ENCODE measurements around the gene AGAP9.
"Not testable (repeated sequence)": the region's sequence is repeated elsewhere in the genome, so short reads cannot be mapped to it uniquely, and the experiment has no call there.

AGAP9 gene

GRCh38 chr10:47523475-47523874 lies at the start of gene AGAP9:
Gene AGAP9 (minus strand): TSS chr10:47523638. CDS start chr10:47523526, 112 bp downstream.
- not testable (repeated sequence) for DNase-seq

DNA sequence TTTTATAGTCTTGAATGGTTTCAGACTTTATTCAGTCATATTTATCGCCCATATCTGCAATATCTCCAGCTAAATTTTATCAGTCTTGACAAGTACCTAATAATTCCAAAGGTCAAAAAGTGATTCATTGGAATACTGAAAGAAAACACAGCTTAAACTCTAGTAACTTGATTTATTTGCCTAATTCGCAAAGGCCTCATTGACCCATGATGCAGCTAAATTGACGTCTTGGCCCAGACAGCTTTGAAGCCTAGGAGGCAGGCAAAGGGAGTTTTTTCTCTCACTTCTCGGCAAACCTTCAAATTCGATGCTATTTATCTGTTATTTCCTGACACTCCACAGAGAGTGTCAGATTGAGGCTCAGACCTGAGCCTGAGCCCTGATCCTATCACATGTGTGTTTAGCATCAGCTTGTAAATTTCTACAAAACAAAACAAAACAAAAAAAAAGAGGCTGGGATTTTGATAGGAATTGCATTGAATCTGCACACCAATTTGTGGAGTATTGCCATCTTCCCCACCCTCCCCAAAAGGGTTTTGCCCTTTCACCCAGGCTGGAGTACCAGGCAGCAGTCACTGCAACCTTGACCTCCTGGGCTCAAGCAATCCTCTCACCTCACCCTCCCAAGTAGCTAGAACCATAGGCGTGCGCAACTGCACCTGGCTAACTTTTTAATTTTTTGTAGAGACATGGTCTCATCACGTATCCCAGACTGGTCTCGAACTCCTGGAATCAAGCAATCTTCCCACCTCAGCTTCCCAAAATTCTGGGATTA lies 47.9 kb upstream of the AGAP9 start:
- not testable (repeated sequence) for DNase-seq

GRCh38 chr10:47566757-47567156 lies 43.3 kb upstream of the AGAP9 start:
- DNase-seq, result not testable (repeated sequence)

- DNase-seq, result not testable (repeated sequence)
These were observed 42.8 kb upstream of the AGAP9 start for GRCh38 chr10:47566108-47566699.

DNA sequence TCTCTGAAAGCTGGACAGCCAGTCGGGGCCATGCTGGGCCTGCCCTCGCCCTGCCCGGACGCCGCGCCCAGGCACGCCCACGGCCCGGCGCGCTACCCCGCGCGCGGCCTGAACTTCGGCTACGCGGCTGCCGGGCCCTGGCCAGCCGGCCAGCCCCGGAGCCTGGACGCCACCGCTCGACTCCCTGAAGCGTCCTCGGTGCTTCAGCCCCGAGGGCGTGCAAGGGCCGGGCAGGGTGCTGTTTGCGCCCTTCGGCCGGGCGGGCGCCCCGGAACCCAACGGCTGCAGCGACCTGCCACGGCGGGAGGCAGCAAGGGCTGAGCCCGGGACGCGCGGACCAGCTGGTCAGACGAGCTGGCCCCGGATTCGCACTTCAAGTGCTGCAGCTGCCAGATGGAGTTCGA lies 42.1 kb upstream of the AGAP9 start:
- DNase-seq, result not testable (repeated sequence)

GRCh38 chr10:47564953-47565352 lies 41.5 kb upstream of the AGAP9 start:
- DNase-seq, result not testable (repeated sequence)

DNA sequence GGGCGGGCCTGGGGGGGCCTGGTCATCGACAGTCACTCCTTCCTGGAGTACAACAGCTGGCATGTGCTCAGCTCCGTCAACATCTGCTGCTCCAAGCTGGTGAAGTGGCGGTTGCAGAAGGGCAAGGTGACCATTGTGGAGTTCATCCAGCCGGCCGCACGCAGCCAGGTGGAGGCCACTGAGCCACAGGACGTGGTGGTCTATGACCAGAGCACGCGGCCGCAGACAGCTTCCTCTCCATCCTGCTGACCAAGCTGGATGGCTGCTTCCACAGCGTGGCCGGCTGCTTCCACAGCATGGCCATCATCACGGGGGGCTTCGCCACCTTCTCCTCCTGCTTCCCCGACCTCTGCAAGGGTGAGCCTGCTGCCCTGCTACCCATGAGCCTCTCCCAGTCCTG lies 40.9 kb upstream of the AGAP9 start:
- DNase-seq, result not testable (repeated sequence)

- DNase-seq, result not testable (repeated sequence)
These were observed 37.0 kb upstream of the AGAP9 start for GRCh38 chr10:47560452-47560851.

GRCh38 chr10:47559718-47560308 lies 36.4 kb upstream of the AGAP9 start:
- not testable (repeated sequence) for DNase-seq

DNA sequence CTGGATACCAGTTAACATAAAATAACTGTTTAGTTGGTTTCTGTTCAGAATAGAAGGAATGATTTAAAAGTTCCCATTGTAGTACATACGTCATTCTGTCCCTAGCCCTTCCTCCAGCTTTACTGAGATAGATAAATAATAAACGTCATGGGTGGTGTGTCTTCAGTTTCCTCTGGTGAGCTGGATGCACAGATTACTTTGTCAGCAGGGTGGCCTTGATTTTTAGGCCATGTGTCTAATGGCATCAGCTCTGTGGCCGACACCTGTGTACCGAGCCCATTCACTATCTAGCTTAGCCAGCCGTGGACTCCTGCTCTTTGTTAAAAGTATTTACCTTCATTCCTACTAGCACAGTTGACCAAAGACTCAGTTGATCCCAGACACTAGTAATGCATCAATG lies 34.7 kb upstream of the AGAP9 start:
- not testable (repeated sequence) for DNase-seq

GRCh38 chr10:47557616-47558015 lies 34.2 kb upstream of the AGAP9 start:
- DNase-seq, result not testable (repeated sequence)

DNA sequence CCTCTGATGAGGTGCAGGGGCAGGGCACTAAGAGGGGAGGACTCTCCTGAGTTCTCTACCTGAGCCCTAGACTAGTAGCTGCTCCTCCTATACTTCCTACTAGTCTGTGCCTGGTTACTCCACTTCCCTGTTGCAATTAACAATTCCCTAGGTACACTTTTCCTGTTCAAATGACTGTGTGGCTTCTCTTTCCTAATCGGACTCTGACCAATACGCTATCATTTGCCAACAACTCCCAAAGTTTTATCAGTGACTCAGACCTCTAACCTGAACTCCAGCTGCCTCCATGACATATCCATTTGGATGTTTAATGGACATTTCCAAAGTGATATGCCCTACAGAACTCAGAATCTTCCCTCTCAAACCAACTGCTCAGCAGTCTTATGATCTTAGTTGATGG lies 31.9 kb upstream of the AGAP9 start:
- not testable (repeated sequence) for DNase-seq

DNA sequence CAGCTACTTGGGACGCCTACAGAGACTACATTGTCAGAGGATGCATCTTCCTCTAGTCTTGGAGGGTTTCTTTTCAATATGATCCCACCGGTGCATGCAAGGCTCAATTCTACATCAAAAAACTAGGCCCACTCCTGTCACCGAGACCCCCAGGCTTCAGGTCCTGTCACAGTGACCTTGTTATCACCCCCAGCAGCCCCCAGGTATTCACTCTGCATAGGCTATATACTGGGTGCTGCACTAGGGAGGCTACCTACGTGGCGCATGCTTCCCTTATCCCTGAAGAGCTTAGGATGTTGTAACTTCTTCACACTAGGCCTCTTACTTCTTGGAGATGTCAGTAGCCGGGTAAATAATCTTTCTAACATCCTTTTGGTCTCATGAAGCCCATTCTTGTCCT lies 31.1 kb upstream of the AGAP9 start:
- DNase-seq, result not testable (repeated sequence)

DNA sequence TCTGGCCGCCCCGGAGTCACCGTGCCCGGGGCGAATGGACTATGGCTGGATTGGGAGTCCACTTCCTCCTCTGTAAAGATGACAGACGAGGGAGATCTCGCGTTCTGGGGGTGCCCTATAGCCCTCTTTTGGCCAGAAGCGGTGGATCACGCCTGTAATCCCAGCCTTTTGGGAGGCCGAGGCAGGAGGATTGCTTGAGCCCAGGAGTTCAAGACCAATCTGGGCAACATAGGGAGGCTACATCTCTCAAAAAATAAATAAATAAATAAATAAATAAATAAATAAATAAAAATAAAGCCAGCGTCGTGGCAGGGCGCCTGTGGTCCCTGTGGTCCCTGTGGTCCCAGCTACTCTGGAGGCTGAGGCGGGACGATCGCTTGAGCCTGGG lies 30.4 kb upstream of the AGAP9 start:
- not testable (repeated sequence) for DNase-seq

- DNase-seq, result peak; percentile 0
These were observed 29.9 kb upstream of the AGAP9 start for GRCh38 chr10:47553214-47553859.

- not testable (repeated sequence) for DNase-seq
These were observed 29.3 kb upstream of the AGAP9 start for GRCh38 chr10:47552719-47553118.

- DNase-seq, result not testable (repeated sequence)
These were observed 23.8 kb upstream of the AGAP9 start for GRCh38 chr10:47547286-47547685.

GRCh38 chr10:47536430-47536829 lies 13.0 kb upstream of the AGAP9 start:
- DNase-seq, result not testable (repeated sequence)

DNA sequence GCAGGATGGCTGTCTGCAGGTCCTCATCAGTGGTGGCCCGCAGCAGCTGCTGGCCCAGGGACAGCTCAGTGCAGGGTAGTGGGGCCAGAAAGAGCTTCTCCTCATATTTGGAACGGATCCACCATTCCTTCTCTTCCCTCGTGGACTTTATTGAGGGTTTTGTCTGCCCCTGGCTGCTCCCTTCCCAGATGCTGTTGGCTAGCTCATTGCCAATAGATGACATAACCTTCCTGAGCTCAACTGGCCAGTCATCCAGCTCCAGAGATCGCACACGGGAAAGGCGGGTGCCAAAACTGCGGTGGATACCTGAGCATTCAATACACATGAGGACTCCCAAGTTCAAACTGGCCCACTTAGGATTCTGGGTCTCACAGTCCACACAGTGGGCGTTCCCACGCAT lies 21.1 kb downstream of the AGAP9 start:
- not testable (repeated sequence) for DNase-seq

- not testable (repeated sequence) for DNase-seq
These were observed 29.2 kb downstream of the AGAP9 start for GRCh38 chr10:47494226-47494625.

- DNase-seq, result not testable (repeated sequence)
These were observed 31.8 kb downstream of the AGAP9 start, which contains the start of gene FAM25G for GRCh38 chr10:47491600-47491999. Gene FAM25G (minus strand): TSS chr10:47491700. CDS start chr10:47491674, 26 bp downstream.

GRCh38 chr10:47489630-47490029 lies 33.8 kb downstream of the AGAP9 start:
- not testable (repeated sequence) for DNase-seq

DNA sequence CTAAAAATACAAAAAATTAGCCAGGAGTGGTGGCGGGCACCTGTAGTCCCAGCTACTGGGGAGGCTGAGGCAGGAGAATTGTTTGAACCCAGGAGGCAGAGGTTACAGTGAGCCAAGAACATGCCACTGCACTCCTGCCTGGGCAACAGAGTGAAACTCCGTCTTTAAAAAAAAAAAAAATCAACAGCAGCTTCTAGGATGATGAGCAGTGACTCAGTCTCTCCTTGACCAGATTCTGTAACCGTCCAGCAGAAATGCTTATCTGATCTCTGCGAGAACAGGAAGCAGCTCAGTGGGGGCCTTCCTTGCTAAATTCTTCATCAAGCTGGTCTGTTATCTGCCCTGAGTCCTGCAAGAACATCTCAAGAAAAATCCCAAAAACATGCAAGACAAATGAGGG lies 37.5 kb downstream of the AGAP9 start:
- DNase-seq, result not testable (repeated sequence)

All from NCI-H187 treated with DMSO at 0.1 percent for 48 hours (cell line).